Cortex of kidney (tissue), 1 donor: ENCODE results near the gene MYRF.

Experiments
- DNase-seq: peaks from one replicate; lab custom pipeline; 2025; lab: John Stamatoyannopoulos, UW

MYRF gene

DNA sequence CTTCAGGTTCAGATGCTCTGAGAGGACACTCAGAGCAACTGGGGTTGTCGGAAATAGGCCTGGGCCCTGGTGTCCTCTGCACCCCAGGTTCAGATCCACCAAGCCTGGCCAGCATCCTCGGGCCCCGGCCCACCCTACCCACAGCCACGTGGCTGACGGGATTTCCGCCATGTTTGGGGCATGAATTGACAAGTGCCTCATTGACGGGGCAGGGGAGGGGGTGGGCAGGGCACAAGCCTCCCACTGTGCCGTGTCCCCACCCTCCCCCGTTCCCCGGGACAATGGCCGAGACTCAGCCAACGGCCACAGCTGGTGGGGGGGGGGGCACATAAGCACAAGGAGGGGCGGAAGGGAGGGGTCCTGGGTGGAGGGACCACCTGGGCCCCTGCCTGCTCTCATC, 8.5 kb downstream of the MYRF start:
- DNase-seq, result no peak

DNA sequence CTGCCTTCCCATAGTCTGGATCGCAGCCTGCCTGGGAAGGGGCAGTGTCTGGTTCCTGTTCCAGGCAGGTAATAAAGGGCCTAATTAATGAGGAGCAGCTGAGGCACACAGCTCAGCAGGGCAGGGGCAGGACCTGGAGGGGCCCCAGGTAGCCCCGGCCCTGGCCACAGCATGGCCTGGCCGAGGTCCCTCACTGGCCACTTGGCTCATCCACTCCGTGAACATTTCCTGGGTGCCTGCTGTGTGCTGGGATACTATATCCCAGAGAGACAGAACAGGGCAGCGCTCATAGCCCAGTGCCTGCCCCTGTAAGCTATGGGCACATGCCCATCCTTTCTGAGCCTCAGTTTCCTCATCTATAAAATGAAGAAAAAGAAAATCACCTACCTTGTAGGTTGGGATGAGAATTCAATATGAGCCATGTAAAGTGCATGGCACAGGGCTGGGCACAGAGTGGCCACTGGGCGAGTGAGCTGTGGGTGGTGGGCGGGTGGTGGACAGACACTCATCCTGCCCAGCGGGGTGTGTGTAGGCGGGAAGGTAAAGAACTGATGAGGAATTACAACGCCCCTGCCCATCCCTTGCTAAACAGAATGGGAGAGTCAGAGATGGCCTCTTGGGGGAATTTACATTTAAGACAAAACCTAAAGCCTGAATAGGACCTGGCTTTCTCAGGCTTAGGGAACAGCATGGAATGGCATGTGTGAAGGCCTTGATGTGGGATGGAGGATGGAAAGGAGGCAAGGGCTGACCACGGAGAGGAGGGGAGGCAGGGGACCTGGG, 9.2 kb downstream of the MYRF start:
- no peak for DNase-seq

DNA sequence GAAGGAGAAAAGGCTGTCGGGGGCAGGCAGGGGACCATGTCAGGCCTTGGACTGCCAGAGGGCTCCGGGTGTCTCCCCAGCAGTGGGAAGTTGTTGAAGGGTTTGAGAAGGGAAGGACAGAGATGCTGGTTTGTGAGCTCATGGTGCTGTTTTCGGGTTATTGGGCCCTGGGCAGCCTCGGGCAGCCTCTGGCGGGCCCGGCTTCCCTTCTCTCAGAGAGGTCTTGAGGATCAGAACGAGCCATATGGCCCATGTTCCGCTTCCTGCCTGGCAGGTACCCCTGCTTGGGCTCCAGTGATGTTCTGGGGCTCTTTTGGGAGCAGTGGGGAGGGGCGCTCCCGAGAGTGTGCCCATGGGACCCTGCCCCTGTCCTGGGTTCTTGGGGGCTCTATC, 9.8 kb downstream of the MYRF start:
- DNase-seq, result no peak

DNA sequence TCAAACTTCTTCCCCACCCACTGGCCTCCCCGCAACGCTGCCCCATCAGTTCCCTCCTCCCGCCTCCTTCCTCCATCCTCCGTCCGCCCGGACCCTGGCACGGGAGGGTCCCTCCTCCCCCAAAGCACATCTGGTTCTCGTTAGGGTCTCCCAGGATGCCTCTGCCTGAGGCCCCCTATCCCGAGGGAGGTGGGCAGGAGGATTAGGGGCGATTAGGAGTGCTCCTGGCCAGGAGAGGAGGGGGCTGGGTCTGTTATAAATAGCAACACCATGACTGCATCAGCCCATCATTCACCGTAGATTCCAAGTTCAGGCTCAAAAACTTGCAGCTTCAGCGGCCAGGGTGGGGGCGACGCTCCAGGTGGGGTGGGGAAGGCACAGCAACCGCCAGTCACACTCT, 10.4 kb downstream of the MYRF start:
- no peak for DNase-seq

DNA sequence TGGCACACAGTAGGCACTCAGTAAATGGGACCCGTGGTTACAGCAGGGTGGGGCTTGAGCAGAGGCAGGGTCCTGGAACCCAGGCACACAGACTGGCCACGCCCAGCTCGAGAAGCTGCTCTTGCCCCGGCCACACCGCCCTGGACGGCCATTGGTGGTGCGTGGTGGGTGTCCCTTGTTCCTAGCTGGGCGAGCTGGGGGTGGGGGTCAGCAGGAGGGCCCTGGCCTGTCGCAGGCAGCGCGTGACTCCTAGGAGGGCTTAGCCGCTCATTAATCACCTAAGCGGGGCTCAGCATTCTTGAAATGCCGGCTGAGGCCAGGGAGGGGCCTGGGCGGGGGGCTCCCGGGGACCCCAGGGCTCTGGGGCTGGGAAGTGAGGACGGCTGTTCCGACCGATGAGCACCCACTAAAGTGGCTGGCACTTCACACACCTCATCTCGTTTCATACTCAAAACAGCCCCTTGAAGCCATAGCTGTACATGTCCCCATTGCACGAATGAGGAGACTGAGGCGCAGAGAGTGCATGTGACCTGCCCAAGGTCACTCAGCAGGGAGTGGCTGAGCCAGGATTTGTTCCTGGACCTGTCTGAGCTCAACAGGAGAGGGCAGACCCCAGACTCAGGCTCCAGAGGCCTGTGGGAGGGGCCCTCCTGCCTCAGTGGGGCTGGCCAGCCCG, 11.6 kb downstream of the MYRF start:
- no peak for DNase-seq

DNA sequence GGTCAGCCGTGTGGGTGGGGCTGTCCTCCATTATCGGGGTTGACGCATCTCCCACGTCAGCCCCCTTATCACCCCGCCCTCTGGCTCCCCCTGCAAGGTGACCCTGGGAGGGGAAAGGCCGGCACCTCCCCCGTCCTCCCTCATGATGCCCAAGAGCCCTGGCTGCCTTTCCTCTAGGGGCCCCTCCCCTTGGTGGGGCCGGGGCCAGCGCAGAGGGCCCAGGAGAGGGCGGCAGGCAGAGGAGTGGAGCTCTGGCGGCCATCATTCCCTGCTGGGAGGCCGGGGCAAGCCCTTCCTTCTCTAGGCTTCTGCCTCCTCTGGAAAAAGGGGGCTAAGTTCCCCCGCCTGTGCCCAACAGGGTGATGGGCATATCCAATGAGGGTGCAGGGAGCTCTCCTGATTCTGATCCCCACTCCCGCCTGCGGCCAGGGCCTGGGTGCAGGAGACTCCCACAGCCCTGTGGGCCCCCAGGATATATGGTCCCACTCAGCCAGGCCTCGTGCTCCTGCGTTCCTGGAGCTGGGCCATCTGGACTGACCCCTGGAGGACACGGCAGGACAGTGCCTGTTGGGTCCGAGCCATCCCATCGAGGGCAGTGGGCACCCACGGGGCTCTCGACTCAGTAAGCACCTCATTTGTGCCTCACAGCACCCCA, 12.3 kb downstream of the MYRF start:
- DNase-seq, result no peak

DNA sequence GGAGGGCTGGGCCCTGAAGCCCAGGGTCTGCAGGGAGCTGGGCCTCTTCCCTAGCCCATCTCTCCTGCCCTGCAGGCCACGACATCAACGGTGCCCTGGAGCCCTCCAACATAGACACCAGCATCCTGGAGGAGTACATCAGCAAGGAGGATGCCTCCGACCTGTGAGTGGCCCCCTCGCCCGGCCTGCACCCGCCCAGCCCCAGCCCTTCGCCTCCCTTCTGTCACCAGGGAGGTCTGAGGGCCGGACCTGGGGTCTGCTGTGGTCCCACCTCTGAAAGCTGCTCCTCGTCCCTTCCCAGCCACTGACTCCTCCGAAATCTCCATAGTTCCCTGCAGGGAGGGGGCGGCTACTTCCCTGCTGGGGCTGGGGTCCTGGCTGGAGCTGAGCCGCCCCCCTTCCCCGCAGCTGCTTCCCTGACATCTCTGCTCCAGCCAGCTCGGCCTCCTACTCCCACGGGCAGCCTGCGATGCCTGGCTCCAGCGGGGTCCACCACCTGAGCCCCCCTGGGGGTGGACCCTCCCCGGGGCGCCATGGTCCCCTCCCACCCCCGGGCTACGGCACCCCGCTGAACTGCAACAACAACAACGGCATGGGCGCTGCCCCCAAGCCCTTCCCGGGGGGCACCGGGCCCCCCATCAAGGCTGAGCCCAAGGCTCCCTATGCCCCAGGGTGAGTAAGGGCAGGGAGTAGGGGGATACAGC, 13.3 kb downstream of the MYRF start:
- DNase-seq, result no peak

DNA sequence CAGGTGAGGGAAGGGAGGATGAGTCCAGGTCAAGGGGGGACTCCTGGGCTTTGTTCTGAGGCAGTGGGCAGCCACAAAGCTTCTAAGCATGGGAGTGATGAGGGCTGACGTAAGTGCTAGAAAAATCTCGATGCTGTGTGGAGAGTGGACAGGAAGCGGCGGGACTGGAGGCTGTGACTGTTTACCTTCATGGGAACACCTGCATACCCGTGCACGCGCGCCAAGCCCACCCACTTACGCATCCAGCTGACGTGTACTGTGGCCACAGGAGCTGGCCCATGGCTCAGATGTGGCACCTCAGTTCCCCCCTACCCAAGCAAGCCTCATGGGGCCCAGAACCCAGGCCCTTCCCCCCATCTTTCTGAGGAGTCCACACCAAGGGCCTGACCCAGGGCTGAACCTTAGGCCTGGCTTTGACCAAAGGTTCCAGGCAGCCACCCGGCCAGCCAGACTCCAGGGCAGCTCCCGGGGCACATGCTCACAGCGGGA, 14.0 kb downstream of the MYRF start:
- no peak for DNase-seq

DNA sequence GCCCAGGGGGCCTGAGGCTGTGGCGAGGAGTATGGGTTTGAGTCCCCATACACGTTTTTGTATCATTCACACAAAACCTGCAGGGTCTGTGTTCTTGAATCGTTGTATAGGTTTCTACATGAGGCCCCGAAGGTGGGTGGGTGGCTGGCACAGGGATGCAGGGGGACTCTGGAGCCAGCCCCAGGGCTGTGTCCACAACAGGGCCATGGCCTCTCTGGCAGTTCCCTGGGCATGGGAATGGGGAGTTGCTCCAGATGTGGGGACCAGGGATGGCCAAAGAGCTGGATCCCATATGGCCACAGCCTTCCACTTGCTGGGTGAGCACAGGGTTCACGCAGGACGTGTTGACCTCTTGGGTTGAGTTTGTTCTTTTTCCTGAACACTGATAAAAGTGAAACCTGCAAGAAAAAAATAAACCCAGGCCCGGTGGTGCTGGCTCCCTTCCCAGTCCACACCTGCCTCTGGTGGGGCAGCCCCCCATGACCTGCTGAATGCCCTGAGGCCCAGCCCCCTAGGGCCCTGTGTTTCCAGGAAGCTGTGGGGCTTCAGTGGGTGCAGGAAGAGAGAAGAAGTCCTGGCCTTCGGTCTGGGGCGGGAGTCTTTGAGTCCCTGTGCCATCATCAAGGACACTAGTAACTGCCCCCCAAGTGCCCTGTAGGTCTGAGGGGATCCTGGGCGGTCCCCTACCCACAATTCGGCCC, 16.1 kb downstream of the MYRF start:
- no peak for DNase-seq

DNA sequence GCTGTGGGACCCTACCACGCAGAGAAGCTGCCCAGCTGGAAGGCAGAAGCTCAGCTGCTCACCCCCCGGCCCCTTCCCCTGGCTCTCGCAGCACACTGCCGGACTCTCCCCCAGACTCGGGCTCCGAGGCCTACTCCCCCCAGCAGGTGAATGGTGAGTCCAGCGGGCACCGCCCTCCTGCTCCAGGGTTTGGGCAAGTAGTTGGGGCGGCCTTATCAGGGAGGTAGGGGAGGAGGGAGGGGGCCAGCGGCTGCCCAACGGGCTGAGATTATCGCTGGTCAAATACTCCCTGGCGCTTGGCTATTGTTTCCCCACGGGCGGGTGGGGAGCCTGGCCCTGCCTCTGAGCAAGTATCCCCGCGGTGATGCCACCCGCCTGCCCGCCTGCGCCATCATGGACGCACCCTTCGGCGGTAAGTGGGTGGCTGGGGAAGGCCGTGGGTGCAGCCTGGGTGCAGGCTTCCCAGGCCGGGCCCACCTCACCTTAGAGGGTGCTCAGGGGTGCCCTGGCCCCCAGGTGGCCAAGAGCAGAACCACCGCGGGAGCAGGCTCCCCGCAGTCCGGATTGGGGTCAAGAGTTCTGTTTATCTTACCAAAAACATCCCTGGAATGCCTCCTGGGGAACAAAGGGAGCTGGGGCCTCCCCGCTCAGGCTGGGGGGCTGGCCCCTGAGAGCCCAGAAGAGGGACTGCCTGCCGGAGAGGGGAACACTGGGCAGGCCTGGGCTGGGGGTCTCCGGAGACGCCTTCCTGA, 16.9 kb downstream of the MYRF start:
- DNase-seq, result no peak

DNA sequence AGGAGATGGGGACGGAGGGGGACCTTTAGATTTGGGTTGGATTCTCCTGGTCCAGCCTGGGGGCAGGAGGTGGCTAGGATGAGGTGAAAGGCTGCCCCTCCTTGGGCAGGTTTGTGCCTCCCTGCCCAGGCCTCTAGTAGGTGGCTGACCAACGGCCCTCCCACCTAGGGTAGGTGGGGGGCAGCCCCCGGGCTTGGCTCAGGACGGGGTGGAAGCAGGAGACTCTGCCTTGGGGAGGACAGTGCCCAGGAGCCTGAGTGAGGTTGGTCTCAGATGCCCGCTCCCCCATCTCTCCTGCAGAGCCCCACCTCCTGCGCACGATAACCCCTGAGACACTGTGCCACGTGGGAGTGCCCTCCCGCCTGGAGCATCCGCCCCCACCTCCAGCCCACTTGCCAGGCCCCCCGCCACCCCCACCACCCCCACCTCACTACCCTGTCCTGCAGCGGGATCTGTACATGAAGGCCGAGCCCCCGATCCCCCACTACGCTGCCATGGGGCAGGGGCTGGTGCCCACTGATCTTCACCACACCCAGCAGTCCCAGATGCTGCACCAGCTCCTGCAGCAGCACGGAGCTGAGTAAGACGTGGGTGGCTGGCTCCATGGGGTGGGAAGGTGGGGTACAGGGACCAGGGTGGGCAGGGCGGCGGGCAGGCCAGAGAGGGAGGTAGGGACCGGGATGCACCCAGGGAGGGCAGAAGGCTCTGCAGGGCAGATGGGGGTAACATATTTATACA, 17.7 kb downstream of the MYRF start:
- no peak for DNase-seq

DNA sequence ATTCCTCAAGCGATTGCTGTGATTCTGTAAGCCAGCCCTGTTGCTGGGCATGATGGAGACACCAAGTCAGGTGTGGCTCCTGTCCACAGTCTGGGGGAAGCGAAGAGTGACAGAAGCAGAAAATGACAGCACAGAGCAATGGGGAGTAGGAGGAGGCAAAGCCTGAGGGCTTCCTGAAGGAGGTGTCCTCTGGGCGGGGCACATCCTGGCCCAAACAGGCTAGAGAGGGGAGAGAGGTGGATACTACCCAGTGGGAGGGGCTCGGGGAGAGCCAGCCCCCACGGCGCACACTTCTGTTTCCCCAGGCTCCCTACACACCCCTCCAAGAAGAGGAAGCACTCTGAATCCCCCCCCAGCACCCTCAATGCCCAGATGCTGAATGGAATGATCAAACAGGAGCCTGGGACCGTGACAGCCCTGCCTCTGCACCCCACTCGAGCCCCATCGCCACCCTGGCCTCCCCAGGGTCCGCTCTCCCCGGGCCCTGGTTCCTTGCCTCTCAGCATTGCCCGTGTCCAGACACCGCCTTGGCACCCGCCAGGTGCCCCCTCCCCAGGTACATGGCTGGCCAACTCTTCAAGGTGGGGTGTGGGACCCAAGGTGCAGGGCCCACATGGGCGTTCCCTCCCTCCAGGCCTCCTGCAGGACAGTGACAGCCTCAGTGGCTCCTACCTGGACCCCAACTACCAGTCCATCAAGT, 18.9 kb downstream of the MYRF start:
- DNase-seq, result no peak

DNA sequence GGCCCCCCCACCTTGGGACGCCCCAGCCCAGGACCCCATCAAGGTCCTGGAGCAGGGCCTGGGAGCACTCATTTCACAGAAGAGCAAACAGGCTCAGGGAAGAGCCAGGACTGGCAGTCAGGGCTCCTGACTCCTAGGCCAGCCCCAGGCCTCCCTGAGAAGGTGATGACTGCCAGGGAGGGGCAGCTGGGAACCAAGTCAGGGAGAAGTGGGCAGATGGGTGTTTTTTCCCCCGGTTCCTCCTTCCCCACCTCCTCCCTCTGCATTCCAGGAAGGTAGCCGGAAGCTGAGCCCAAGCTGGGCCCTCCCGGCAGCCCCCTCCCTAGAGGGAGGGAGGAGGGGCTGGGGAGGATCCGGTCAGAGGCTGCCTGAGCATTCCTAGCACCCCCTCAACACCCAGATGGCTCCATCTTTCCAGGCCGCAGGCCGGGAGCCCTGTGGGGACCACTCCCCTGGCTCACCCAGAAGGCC, 19.6 kb downstream of the MYRF start:
- DNase-seq, result no peak

DNA sequence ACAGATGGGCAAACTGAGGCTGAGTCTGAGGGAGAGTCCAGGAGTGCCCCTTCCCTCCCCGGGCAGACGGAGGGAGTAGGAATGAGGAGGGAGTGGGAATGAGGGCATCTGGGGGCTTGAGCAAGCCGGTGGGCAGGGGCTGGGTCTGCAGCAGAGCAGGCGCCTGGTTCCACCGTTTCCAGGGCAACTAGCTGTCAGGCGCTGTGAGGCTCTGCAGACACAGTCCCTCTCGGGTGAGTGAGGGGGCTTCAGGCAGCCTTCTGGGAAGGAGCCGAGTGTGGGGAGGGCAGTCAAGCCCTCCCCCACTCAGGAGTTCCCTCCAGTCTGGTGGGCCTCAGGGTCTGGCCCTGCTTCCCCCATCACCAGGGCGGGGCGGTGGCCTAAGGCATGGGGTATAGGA, 20.9 kb downstream of the MYRF start:
- DNase-seq, result no peak

DNA sequence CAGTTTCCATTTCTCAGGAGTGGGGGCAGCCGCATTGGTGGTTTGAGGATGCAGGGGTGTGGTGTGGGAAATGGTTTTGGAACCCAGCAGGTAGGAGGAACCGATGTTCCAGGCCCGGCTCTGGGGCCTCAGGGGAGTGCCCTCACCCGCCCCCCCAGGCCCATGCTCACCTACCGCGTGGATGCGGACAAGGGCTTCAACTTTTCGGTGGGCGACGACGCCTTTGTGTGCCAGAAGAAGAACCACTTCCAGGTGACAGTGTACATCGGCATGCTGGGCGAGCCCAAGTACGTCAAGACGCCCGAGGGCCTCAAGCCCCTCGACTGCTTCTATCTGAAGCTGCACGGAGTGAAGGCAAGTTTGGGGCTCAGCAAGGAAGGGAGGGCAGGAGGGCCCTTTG, 21.4 kb downstream of the MYRF start:
- no peak for DNase-seq

DNA sequence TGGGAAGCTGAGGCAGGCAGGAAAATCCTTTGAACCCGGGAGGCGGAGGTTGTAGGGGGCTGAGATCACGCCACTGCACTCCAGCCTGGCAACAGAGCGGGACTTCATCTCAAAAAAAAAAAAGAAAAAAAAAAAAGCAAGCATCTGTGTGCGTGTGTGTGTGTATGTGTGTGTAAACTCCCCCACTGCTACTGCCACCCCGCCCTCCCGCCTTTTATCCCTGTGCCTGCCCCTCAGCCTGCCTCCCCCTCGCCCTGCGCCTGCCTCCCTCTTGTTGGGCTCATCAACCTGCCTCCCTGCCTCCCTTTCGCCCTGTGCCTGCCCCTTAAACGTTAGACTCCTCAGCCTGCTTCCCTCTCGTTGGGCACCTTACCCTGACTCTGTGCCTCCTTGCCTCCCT, 22.0 kb downstream of the MYRF start:
- no peak for DNase-seq

DNA sequence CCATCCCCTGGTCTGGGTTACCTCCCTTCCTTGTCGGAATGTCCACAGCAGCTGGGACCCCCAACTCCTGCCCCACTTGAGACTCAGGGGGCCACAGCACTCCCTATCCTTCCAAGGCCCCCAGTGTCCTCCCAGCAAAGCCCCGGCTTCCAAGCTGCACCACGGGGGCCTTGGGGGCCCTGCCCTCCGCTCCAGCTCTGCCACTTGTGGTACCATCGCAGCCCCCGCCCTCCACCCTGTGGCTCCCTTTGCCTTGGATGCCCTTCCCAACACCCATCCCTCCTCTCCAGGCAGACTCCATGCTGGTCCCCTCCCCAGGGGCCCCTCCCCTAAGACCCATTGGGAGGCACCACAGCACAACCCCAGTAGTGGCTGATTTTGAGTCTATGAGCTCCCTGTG, 22.7 kb downstream of the MYRF start:
- DNase-seq, result no peak

DNA sequence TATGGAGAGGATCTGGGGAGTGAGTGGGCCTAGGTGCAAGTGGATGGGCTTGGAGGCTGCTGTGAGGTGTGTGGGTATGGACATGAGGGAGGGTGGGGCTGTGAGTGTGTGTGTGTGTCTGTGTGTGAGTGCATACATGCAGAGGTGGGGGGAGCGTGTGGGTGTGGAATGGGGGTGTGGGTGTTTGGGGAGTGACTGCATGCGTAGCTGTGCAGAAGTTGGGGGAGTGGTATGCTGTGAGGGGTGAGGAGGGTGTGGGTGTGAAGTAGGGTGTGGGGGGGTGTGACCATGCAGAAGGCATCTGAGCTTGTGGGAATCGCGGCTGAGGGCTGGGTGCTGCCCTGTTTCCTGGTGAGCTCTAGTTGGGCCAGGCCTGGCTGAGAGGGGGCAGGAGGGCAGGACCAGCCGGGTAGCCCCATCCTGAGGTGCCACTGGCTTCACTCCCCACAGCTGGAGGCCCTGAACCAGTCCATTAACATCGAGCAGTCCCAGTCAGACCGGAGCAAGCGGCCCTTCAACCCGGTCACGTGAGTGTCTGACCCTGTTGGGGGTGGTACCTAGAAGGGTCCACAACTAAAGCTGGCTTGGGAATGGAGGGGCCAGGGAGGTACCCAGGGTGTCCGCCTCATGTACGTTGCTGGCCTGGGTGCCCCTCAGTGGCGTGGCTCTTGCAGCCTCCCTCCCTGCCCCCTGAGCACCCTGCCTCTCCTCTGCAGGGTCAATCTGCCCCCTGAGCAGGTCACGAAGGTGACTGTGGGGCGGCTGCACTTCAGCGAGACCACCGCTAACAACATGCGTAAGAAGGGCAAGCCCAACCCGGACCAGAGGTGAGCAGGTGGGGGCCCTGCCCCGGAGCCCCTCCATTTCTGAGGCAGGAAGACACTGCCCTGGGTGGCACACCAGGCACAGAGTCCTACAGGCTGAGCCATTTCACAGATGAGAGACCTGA, 23.4 kb downstream of the MYRF start:
- no peak for DNase-seq
